NCI-H1694 (cell line): Measurements from ENCODE around the gene BCL7A.
A peak's percentile ranks its signal among the peaks of the same experiment; 100 is the strongest.
"Not testable (repeated sequence)": the region's sequence is repeated elsewhere in the genome, so short reads cannot be mapped to it uniquely, and the experiment has no call there.

Experiments
- DNase-seq: peaks from one replicate; lab custom pipeline; 2025; lab: John Stamatoyannopoulos, UW

BCL7A gene

DNA sequence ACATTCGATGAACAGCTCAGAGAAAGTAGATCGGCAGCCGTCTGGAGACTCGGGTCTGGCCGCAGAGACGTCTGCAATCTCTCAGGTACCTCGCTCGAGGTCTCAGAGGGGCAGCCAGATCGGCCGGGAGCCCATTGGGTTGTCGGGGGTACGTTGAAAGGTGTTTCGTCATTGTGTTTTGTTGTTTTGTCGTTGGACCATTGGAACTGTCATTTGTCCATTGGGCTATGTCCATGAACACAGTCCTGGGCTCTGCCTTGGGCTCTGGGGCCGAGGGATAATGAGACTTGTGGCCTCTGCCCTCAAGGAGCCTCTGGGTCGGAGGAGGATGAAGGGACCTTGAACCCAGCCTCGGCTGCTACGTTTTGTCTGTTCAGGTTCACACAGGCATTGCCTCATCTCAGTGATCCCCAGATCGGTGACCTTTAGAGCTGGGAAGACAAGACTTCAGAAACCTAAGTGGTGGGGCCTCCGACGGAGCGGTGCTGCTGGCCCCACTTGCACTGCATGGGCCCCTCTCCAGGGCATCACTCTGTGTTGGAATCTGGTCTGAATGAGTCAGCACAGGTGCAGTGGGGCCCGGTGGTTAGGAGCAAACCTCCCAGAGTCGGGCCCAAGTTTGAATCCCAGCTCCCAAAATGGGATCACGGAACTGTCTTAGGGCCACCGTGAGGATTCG is 33.3 kb downstream of the BCL7A start:
- no peak for DNase-seq

DNA sequence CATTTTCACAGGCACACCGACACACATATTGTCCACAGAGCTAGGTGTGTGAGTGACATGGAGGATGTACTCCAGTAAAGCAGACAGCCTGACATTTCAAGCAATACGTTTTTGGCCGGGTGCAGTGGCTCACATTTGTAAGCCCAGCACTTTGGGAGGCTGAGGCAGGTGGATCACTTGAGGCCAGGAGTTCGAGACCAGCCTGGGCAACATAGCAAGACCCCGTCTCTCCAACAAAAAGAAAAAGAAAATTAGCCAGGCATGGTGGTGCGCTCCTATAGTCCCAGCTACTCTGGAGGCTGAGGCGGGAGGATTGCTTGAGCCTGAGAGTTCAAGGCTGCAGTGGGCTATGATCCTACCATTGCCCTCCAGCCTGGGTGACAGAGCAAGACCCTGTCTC is 34.7 kb downstream of the BCL7A start:
- DNase-seq = not testable (repeated sequence)

DNA sequence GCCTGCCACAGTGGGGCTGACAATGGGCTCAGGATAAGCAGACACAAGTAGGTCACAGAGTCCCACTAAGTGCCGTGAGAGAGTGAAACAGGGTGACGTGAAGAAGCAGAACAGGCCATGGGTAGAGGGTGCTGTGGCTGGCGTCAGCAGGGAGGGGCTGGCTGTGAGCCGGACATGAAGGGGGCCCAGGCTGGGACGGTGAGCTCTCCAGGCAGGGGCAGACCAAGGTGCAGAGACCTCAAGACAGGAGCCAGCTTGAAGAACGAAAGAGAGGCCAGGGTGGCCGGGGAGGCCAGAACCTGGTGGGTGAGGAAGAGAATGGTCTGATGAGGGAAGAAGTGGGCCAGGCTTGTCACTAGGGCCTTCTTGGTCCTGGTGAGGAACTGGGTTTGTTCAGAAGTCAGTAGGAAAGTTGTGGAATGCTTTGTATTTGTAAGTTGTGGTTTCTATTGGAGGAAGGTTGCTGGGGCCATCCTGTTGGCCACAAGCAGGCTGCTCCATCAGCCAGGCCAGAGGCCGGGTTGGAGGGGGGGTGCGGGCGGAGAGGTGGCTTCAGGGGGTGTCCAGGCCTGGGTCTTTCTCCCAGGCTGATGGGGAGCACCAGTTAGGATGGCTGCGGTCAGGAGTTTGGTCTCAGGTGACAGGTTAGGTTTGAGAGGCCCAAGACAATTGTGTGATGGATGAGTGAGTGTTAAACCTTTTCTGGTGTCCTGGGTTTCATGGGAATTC is 35.5 kb downstream of the BCL7A start:
- DNase-seq = no peak

- no peak for DNase-seq
Measured at GRCh38 chr12:122057769-122058168, 36.1 kb downstream of the BCL7A start.

- no peak for DNase-seq
Measured at GRCh38 chr12:122058549-122059149, 37.0 kb downstream of the BCL7A start.

DNA sequence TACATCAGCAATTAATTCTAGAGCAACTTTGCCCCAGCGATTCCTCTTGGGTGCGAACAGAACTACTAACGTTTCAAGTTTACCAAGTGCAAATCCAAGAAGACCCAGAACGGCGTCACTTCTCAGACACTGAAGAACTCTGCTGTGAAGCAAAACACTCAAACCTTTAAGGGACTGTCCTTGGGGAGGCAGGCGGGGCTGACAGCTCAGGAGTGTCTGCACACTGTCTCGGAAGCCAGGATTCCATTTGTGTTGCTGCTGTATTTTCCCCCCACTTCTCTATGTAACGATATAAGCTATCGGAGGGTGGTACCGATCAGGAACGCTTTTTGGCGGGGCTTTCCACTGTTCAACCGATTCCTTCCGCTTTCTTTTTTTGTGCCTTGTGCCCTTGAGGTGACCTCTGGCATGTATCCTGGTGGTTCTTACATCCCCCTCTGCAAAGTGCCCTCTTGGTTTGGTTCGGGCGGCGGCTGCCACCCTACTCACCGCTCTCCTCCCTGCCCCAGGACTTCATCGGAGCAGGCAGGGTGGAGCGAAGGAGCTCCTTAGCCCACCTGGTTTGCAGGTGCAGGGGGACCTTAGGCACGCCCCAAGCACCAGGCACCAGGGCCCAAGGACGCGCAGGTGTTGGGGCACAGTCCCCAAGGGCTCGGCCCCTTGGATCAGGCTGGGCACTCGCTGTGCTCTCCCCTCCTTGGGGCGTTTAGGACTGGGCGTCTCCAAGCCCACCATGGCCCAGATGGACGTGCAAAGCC is 37.7 kb downstream of the BCL7A start:
- DNase-seq = no peak

- no peak for DNase-seq
Measured at GRCh38 chr12:122060081-122060501, 38.4 kb downstream of the BCL7A start.

DNA sequence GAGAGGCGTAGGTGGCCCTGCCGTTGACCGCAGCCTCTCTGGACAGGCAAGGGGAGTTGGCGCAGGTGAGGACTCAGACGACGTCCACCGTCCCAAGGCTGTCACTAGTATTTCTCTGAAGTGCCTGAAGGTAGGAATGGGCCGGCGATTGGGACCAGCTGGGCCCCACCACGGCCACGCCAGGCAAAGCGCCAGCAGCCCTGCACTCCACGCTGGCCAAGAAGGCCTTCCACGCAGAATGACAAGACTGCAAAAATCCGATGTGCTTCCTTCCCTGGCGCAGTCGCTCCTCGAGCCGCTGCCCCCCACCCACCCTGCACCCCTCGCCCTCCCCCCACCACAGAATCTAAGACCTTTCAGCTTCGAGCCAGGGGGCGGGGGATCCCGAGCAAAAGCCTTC is 39.6 kb downstream of the BCL7A start:
- DNase-seq = no peak

DNA sequence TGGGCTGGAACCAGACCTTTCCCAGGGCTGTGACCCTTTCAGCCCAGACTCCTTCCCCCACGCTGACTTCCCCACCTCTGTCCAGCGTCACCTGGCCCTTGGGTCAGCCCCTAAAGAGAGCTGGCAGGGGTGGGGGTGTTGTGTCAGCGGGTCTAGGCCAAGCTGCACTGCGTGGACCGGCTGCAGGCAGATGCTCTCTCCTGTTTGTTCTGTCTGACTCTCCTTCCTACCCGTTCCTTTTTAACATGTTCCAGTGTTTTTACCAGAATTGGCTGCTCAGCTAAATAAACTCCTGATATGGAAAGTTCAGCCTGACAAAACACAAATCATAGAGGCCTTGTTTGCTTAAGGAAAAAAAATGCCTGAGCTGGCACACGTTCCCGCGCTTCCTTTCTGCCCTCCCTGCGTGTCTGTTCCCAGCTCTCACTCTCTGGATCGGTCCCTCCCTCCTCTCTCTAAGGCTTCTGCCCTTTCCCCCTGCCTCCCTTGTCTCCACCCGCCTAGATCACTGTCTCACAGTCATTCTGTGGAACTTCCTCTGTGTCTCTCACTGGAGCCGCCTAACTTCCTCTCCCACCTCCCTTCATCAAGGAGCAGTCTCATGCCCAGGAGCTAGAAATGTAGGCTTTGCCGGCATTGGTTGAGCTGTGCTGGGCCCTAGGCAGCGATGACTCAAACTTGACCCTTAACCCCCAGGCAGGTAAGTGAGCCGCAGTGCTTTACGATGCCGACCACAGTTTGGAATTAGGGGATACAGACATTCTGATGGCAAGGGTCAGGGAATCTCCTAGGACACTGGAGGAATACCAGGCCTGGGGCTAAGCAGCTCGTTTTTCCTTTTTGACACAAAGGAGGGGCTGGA is 41.4 kb downstream of the BCL7A start:
- no peak for DNase-seq

DNA sequence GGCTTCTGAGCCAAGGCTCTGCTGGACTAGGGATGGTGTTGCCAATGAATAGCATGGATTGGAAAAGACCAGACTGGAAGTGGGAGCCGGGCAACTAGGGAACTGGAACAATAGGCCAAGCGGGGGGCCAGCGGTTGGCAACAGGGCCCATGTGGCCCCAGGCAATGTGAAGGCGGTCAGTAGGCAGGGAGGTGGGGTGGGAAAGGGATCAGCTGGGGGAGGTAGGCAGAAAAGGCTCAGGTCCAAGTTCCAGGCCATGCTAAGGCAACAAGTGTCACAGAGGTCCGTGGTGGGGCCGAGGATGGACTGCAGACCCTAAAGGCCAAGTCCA is 42.0 kb downstream of the BCL7A start:
- DNase-seq = no peak

GRCh38 chr12:122064025-122064777 is 42.5 kb downstream of the BCL7A start:
- DNase-seq = peak; percentile 55

- no peak for DNase-seq
Measured at GRCh38 chr12:122064780-122065588, 43.3 kb downstream of the BCL7A start.

DNA sequence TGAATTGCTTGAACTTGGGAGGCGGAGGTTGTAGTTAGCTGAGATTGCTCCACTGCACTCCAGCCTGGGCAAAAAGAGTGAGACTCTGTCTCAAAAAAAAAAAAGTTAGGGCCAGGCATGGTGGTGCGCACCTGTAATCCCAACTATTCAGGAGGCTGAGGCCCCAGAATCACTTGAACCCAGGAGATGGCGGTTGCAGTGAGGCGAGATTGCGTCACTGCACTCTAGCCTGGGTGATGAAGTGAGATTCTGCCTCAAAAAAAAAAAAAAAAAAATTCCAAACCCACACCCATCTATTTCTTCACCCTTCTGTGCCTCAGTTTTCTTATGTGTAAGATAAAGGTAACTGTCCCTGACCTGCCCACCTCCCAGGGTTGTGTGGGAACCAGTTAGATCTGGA is 45.9 kb downstream of the BCL7A start:
- DNase-seq = no peak

GRCh38 chr12:122067966-122068365 is 46.3 kb downstream of the BCL7A start:
- no peak for DNase-seq

- no peak for DNase-seq
Measured at GRCh38 chr12:122072031-122072970, 50.6 kb downstream of the BCL7A start.

DNA sequence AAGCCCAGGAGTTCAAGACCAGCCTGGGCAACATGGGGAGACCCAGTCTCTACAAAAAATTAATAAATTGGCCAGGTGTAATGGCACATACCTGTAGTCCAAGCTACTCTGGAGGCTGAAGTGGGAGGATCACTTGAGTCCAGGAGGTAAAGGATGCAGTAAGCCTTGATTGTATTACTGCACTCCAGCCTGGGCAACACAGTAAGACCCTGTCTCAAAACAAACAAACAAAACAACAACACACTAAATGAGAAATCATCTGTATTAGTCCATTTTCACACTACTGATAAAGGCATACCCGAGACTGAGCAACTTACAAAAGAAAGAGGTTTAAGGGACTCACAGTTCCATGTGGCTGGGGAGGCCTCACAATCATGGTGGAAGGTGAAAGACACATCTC is 52.1 kb downstream of the BCL7A start:
- no peak for DNase-seq

GRCh38 chr12:122076743-122077495 is 55.2 kb downstream of the BCL7A start:
- DNase-seq = no peak
